Posterior vena cava (tissue), 2 donors: ENCODE results near the gene ARHGEF25. TPM values are rescaled to one million over a fixed set of nuclear protein-coding genes. Genes with fewer than 3 reads are reported as not detected.
"Not testable (repeated sequence)": the region's sequence is repeated elsewhere in the genome, so short reads cannot be mapped to it uniquely, and the experiment has no call there.

Experiments
- DNase-seq: peaks from one replicate; pipeline ENCODE4 v3.0.0-alpha.2; 2020; ENCODE audit warnings: low spot score
- intact Hi-C, 2 donors: fragments of 100-400 bp; cut with DNase I; formaldehyde crosslinking; loops; one replicate each; pipeline versions ENCODE4 v1.14.1 to v1.14.2; 2022 to 2023
- total RNA-seq, 2 donors: library from RNA; stranded (reverse); fragmentation: NEBNext Ultra II Directional; extraction: Animal tissue kit (Norgen Biotek cat#: 25700); gene quantifications; one replicate each; pipeline ENCODE4 v1.2.1, GENCODE V29; 2021
- donor health status: DM: yes; HTN: yes; CAD: no.
- donor health status: DM: yes; HTN: yes; CAD: no.

The ARHGEF25 gene
- total RNA-seq, 2 donors from 2014 or later, result 78.8 to 82.8 TPM

DNA sequence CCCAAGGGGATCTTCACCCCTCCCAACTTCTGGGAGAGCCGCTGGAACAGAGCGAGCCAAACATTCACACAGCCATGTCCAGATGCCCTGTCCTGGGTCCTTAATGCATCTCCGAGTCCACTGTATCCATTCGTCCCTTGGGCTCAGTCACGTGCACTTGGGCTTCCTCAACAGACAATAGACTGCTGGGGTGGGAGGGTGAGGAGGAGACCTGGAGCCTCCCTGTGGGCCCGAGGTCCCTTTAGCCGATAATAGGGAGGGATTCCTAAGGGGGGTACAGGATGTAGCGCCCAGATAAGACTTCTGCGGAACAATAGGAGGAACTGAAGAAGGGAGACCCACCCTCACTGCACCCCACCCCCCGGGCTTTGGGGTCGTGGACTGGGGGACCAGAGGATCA, 6.7 kb downstream of the ARHGEF25 start:
- intact Hi-C loops, result no loop called here
- DNase-seq, result no peak

DNA sequence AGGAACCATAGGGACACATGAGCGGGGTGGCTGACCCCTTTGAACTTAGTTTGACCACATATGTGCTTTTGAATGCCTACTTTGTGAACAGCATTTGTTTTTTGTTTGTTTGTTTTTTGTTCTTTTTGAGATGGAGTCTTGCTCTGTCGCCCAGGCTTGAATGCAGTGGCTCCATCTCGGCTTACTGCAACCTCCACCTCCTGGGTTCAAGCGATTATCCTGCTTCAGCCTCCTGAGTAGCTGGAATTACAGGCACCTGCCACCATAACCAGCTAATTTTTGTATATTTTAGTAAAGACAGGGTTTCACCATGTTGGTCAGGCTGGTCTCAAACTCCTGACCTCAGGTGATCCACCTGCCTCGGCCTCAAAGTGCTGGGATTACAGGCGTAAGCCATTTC, 7.2 kb downstream of the ARHGEF25 start:
- intact Hi-C loops, DNase-seq: not testable (repeated sequence)

DNA sequence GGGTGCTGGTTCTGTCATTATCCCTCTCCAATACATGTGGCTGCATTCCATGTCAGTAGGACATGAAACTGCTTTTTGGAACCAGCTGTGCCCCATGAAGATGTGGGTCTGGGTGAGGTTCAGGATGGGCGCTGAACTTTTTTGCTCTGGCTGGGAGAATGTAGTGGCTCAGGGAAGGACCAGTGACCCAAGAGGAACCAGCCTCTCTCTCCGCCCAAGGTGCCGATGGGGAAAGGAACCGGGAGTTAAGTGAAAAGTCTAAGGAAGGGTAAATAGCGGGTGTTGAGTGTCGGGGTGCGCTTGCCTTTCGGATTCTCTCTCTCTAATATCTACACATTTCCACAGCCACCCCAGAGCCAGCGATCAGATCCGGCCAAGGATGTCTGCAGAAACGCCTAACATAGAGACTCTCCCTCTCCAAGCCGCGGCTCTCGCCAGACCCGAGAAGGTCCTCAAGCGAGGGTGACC, 7.8 kb downstream of the ARHGEF25 start:
- no peak for DNase-seq
- intact Hi-C loops, result no loop called here

DNA sequence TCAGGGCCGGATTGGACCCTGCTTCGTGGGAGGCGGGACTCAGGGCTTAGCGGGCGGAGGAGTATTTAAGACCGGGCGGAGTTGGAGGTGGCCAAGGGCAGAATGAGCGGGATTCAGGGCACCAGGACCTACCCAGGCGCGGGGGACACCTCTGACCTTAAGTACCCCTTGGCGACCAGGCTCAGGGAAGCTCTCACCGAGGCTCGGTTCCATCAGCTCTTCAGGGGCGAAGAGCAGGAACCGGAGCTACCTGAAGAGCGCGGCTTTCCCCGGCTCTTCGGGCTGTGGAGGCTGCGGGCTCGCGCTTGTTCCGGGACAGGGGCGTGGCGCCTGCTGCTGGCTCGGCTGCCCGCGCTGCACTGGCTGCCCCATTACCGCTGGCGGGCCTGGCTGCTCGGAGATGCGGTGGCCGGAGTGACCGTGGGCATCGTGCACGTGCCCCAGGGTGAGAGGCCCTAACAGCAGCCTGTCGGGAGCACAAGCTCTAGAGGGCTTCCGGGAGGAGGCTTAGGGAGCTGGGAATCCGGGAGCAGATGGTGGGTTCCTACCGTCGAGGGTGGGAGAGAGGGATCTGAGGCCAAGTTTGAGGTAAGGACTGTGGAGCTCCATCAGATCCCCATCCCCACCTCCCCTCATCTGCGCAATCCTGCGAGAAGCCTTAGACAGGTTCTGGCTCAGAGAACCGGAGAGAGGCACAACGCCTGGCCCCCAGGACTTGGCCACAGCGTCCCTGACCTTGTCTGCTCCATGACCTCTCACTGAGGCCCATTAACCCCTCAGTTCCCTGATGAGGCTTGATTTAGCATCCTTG, 8.4 kb downstream of the ARHGEF25 start:
- no peak for DNase-seq
- intact Hi-C loops, result loop anchor here (2.0 to 5.0 kb wide), 2 partner anchors 35 to 37 kb away; no protein-coding TSS in a partner anchor

DNA sequence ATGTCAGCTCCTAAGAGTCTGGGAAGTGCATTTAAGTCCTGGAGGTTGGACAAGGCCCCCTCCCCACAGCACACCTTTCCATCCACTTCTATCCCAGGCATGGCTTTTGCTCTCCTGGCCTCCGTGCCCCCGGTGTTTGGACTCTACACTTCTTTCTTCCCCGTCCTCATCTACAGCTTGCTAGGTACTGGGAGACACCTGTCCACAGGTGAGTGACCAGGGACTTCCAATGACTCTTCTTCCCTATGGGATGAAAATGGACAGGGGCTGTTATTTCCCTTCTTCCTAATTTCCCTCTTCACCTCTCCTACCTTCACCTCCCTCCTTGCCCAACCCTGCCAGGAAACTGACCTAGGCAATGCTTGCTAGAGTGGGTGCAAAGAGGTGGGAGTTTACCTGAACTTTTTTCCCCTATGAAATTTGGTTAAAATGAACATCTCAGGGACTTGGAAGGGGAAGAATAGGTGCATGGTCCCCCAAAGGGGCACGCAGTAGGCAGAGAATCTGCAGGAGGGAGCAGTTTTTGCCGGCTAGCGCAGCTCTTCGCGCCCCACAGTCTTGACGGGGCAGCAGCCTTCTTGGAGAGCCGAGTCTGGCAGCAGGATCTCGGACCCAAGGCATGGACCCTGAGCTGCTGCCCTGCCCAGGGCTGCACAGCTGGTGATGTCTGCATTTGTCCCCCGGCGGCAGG, 9.2 kb downstream of the ARHGEF25 start:
- intact Hi-C loops, result loop anchor here (2.0 to 5.0 kb wide), 2 partner anchors 36 to 38 kb away; no protein-coding TSS in a partner anchor
- no peak for DNase-seq

DNA sequence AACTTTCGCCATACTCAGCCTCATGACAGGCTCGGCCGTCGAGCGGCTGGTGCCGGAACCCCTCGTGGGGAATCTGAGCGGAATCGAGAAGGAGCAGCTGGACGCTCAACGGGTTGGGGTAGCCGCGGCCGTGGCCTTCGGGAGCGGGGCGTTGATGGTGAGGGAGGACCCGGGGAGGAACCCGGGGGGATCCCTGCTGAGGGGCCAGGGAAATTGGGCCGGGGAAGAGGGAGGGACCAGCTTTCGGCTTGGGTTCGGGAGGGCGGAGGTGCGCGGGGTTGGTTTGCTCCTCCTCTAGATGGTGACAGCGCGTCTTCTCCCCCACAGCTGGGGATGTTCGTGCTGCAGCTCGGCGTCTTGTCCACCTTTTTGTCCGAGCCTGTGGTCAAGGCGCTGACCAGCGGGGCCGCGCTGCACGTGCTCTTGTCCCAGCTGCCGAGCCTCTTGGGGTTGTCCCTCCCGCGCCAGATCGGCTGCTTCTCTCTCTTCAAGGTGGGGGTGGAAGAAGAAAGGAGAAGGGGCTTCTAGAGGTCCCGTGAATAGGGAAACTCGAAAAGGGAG, 9.8 kb downstream of the ARHGEF25 start:
- intact Hi-C loops, result loop anchor here (2.0 to 5.0 kb wide), 2 partner anchors 36 to 39 kb away; no protein-coding TSS in a partner anchor
- no peak for DNase-seq

DNA sequence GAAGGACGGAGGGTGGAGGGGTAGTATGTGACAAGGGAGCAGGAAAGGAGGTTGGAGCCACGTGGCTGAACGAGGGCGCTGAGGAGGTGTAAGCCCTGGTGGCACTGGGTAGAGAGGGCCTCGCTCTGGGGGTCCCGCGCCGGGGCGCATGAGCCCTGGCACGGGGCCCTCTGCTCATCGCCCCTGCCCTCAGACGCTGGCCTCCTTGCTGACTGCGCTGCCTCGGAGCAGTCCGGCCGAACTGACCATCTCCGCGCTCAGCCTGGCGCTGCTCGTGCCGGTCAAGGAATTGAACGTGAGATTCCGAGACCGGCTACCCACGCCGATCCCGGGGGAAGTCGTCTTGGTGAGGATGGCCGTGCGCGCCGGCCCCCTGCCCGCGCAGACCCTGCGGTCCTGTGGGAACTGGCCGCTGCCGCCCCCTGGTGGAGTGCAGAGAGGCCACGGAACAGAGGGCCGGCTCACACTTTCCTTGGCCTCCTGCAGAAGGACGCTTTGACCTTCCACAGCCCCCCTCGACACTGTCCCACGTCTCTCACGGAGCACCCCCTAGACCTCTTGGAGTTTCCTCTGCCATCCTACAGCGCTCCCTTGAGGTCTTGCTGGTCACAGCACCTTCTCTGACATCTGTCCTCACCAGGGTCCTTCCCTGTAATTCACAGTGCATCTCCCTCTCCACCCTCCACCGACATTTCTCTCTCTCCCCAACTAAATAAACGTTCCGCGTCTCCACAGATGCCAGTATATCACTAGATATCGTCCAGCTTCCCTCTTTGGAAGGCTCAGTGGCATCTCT, 10.5 kb downstream of the ARHGEF25 start:
- DNase-seq, result no peak

DNA sequence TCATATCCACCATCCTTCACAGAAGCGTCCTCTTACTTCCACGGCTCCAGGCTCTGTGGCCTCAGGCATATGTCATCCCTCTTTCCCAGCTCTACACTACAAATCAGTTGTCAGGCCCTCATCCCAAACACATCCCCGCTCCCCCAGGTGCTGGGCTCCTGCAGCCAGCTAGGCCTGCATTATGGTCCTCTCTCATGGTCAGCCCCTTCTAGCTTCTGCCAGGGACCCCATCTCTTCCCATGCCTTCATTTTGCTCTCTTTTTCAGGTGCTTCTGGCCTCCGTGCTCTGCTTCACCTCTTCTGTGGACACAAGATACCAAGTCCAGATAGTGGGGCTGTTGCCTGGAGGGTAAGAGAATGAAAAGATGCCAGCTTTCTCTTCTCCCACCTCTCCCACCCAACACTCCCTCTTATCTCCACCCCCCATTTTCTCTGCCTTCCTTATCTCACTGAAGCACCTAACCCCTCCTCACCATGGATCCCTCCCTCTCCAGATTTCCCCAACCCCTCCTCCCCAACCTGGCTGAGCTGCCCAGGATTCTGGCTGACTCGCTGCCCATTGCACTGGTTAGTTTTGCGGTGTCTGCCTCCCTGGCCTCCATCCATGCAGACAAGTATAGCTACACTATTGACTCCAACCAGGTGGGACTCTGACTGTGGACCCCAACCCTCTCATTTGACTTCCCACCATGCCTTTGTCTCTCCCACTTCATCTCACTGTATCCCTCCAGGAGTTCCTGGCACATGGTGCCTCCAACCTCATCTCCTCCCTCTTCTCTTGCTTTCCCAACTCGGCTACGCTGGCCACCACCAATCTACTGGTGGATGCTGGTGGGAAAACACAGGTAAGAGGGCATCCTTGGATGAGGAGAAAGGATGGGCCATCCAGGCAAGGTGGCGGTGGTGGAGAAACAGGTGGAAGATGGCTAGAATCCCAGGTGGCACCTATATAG, 11.3 kb downstream of the ARHGEF25 start:
- intact Hi-C loops, result loop anchor here in 1 of 2 donors (5.0 kb wide), 1 partner anchor 40 kb away; no protein-coding TSS in a partner anchor
- no peak for DNase-seq

More for the DNA sequence above, 10.5 kb downstream of the ARHGEF25 start:
- intact Hi-C loops, result loop anchor here (2.0 to 5.0 kb wide), 2 partner anchors 37 to 39 kb away; no protein-coding TSS in a partner anchor

DNA sequence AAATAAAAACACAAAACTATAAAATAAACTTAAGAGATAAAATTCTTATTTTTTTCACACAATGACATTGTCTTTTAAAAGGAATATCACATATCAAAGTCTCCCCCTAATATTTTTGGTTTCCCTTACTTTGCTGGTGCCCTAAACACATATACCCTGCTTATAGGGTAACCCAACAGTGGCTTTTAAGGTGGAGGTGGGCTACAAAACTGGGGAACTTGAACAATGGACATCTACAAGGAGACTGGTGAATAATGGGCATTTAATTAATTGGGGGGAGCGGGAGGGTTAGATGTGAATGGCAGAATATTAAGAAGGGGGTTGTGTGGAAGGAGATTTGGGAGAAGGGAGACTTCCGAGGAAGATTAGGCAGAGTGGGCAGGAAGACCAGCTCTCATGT, 12.2 kb downstream of the ARHGEF25 start:
- DNase-seq, result no peak
- intact Hi-C loops, result loop anchor here in 1 of 2 donors (5.0 kb wide), 1 partner anchor 41 kb away; no protein-coding TSS in a partner anchor

DNA sequence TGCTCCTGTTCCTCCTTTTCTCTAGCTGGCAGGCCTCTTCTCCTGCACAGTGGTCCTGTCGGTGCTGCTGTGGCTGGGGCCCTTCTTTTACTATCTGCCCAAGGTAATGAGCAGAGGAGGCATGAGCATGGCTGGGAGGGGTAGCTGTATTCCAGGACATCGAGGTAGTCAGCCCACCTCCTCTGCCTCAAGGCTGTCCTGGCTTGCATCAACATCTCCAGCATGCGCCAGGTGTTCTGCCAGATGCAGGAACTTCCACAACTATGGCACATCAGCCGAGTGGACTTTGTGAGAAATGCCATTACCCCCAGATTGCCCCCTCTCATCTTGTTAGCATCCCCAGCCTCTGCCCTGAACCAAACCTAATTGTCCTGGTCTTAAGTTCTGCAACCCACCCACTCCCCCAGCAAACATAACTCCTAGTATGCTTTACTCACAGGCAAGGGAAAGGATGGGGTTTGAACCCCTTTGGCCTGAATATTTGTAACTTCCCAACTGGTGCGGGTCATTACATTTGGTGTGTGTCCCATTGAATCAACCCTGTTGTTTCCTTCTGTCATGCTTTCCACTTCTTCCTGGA, 12.7 kb downstream of the ARHGEF25 start:
- no peak for DNase-seq
- intact Hi-C loops, result loop anchor here in 1 of 2 donors (5.0 kb wide), 1 partner anchor 42 kb away; no protein-coding TSS in a partner anchor

DNA sequence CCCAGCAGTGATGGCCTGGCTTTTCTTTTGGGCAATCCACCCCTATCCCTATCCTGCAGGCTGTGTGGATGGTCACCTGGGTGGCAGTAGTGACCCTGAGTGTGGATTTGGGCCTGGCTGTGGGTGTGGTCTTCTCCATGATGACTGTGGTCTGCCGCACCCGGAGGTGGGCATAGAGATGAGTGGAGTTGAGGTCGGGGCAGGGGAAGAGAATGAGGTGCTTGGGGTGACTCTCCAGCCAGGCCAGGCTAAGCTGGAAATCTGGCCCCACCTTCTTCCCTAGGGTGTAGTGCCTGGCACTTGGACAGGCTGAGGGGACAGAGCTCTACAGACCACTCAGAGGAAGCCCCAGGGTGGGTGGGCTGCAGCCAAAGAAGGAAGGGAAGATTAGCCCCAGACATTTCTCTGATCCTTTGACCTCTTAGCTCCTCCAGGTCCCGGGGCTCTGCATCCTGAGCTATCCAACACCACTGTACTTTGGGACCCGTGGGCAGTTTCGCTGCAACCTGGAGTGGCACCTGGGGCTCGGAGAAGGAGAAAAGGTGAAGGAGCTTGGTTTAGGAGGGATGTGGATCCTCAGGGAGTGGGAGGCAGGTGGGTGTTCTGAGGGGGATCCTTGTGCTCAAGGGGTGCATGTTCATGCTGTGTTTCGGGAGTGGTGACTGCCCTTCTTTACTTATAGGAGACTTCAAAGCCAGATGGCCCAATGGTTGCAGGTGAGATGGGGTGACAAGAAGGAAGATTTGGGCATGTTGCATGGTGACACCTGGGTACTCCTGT, 13.4 kb downstream of the ARHGEF25 start:
- no peak for DNase-seq
- intact Hi-C loops, result loop anchor here in 1 of 2 donors (5.0 kb wide), 1 partner anchor 42 kb away; no protein-coding TSS in a partner anchor

DNA sequence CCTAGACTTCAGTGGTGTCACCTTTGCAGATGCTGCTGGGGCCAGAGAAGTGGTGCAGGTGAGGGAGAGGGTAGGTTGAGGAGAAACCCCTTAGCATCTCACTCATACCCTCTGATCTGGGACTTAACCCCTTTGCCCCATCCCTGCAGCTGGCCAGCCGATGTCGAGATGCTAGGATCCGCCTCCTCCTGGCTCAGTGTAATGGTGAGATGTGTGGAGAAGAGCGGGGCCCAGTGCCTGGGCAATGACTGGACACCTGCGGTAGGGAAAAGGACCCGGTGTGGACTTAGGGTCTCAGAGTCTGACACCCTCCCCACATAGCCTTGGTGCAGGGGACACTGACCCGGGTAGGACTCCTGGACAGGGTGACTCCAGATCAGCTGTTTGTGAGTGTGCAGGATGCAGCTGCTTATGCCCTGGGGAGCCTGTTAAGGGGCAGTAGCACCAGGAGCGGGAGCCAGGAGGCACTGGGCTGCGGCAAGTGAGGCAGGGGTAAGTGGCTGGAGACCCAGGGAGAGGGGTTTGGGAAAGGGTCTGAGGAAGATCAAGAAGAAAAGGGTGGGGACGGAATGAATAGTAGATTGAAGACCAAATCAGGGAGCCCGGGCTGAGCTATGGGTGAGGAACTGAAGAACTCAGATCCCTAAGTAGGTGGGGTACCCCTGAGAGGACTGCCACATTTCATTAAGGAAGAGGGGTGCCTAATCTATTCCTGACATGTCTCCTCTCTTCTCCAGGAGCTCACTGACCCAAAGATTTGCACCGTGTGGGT, 14.2 kb downstream of the ARHGEF25 start:
- intact Hi-C loops, result no loop called here
- DNase-seq, result no peak

DNA sequence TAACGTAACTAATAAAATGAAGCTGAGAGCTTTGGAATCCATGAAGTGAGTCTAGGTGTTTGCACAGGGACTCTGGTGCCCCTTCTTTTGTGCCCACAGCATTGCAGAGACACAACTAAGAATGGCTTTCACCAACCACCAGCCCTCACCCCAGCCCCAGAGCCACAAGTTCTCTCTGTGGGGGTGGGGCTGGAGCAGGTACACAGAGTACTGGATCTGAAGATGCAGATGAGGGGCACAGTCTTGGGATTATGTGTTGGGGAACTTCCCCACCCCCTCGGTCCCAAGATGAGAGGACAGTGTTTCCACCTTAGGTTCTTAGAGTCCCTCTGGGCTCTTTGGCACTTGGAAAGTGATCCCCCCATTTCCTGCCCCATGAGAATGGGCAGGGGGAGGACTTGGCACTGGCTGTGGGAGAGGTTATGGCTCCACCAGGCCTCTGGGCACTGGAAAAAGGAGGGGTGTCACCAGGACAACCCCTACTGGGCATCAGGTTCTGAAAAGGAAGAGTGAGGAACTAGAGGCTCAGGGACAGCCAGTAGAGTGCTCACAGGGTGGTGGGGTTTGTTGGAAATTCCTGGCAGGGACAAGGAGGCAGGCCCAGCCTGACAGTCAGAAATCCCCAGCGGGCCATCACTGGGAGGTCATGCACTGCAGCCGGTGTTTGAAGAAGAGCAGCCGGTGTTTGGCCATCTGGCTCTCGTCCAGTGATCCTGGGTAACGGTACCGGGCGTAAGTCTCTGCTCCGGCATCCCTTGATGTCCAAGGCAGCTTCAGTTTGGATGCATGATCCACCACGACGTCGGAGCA, 15.1 kb downstream of the ARHGEF25 start:
- intact Hi-C loops, result no loop called here
- no peak for DNase-seq

DNA sequence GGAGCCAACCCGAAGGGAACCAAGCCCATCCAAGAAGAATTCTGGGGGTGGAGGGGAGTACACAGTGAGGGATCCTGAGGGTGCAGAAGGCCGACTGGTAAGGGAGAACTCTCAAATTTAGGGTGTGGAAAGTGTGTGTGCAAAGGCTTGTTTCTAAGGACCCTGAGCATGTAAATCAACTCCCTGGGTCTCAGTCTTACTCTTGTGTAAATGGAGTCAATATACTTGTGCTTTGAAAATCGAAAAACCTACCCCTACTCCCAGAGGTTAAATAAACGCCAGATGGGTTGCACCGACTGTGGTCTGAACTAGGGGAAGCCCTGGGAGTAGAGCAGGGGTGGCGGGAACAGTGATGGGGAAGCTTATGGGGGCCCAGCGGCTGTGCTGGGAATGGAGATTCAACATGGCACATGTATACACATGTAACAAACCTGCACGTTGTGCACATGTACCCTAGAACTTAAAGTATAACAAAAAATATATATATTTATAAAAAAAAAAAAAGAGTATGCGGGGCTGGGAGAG, 15.7 kb downstream of the ARHGEF25 start:
- intact Hi-C loops, result no loop called here

More for the DNA sequence above, 15.7 kb downstream of the ARHGEF25 start:
- DNase-seq, result no peak
